Ectodermal cell (in vitro differentiated cells): Measurements from ENCODE around the gene ZNF821.
"Not testable (repeated sequence)": the region's sequence is repeated elsewhere in the genome, so short reads cannot be mapped to it uniquely, and the experiment has no call there.

Experiments
- H3K27ac ChIP-seq: 2 replicates; pipeline ENCODE4 v1.7.0; 2013; ENCODE audit warnings: mild to moderate bottlenecking, low read depth, low read length; ENCODE audit not compliant: insufficient read depth, poor library complexity, severe bottlenecking
- H3K27me3 ChIP-seq: 2 replicates; pipeline ENCODE4 v1.7.0; 2013; ENCODE audit warnings: mild to moderate bottlenecking, low read length; ENCODE audit not compliant: insufficient read depth, control insufficient read depth, poor library complexity, severe bottlenecking
- H3K36me3 ChIP-seq: one replicate; pipeline ENCODE4 v1.7.0; 2013; ENCODE audit warnings: low read length; ENCODE audit not compliant: control insufficient read depth, insufficient read depth
- H3K4me1 ChIP-seq: one replicate; pipeline ENCODE4 v1.7.0; 2013; ENCODE audit warnings: low read length; ENCODE audit not compliant: control insufficient read depth, insufficient read depth
- H3K4me3 ChIP-seq: 2 replicates; pipeline ENCODE4 v1.7.0; 2013; ENCODE audit warnings: low read depth, low read length, control low read depth; ENCODE audit not compliant: insufficient read depth
- H3K9me3 ChIP-seq: 2 replicates; pipeline ENCODE4 v1.7.0; 2013; ENCODE audit warnings: mild to moderate bottlenecking, low read length, moderate library complexity; ENCODE audit not compliant: control insufficient read depth
- WGBS, 2 experiments: methylation state at CpG; one replicate each; pipeline ENCODE4 v1.1.7; 2013; ENCODE audit warnings: missing lambda C conversion rate in 2 of 2; 5-methylcytosine and 5-hydroxymethylcytosine counted together

The ZNF821 gene

DNA sequence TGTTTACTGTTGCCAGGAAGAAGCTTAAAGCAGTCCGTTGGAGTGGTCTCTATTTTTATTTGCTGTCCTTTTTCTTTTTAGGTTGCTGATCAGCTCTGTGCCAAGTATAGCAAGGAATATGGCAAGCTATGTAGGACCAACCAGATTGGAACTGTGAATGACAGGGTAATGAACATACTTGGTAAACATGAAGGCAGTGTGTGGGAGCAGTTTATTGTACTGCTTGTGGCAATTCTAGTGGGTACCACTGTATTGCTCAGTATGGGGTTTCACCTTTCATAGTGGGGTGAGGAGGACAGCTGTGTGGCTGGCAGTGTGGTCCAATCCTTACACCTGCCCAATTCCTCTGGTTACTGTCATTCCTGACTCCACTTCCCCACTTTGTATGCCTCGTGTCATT, 36.7 kb upstream of the ZNF821 start:
- no peaks in the 10 kb centered on the region for H3K4me1 ChIP-seq
- H3K27me3 ChIP-seq = no peaks in the 10 kb centered on the region
- WGBS, 2 experiments = 94 to 96% methylated on average over 2 of the region's 2 CpGs
- H3K27ac ChIP-seq = no peak overlapping the region
- H3K4me3 ChIP-seq = no peak overlapping the region
- no peaks in the 10 kb centered on the region for H3K9me3 ChIP-seq
- peaks cover 84% of the 10 kb centered on the region for H3K36me3 ChIP-seq

DNA sequence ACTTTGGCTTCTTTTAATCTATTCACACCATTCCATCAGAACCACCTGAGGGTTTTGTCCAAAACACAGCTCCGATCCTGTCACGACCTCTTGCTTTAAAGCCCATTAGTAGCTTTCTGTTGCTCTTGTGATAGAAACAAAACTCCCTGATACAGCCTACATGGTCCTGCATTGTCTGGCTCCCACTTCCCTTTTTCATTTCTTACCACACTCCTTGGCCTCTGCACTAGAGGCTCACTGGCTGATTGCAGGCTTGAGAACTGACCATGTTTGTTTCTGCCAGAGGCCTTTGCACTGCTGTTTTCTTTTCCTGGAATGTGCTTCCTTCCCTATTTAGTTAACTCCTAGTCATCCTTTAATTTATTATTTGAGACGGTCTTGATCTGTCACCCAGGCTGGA, 35.1 kb upstream of the ZNF821 start:
- Histone ChIP-seq H3K36me3 (peaks cover 71% of the 10 kb centered on the region), H3K27me3 (no peaks in the 10 kb centered on the region), H3K4me3 (no peak overlapping the region), H3K27ac (no peak overlapping the region), H3K4me1 (no peaks in the 10 kb centered on the region), H3K9me3 (no peaks in the 10 kb centered on the region)
- WGBS, 2 experiments = 93 to 95% methylated on average over 3 of the region's 3 CpGs

DNA sequence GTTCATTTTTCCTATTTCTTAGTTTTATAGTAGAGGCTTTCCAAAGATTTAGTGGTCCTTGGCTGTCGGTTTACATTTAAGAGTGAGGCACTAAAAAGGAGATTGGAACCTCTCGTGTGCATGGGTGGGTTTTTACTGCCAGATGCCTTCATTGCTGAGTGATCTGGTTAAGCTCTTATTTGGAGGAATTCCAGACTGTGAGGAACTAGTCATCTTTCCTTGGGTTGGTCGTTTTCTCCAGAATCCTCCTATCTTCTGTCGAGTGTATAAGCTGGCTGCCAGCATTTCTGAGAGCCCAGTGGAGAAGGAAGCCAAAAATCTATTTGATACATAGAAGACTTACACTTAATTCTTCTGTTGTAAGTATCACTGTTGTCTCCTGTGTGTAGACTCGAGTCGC, 33.9 kb upstream of the ZNF821 start:
- 94 to 96% methylated on average over 6 of the region's 6 CpGs for WGBS, 2 experiments
- Histone ChIP-seq H3K27ac (no peak overlapping the region), H3K36me3 (peaks cover 60% of the 10 kb centered on the region), H3K27me3 (no peaks in the 10 kb centered on the region), H3K4me1 (no peaks in the 10 kb centered on the region), H3K9me3 (no peaks in the 10 kb centered on the region), H3K4me3 (no peak overlapping the region)

DNA sequence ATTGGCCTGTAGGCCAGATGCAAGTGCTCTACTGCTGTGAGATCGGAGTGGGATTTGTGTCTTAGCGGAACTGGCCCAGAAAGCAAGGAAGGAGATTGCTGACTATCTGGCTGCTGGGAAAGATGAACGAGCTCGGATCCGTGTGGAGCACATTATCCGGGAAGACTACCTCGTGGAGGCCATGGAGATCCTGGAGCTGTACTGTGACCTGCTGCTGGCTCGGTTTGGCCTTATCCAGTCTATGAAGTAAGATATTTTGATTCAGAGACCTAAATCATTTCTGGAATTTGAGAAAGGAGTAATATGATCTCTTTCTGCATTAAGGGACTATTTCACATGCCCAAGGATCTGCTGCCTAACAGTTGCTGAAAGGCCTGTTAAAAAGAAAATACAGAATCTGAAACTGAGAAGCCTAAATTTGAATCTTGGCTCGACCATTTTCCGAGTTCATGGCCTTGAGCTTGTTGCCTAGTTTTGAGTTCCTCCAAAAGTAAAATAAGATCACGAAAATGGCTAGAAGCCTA, 32.5 kb upstream of the ZNF821 start:
- Histone ChIP-seq H3K4me1 (no peaks in the 10 kb centered on the region), H3K27ac (no peak overlapping the region), H3K27me3 (no peaks in the 10 kb centered on the region), H3K9me3 (no peaks in the 10 kb centered on the region), H3K4me3 (no peak overlapping the region), H3K36me3 (peaks cover 46% of the 10 kb centered on the region)
- 98% methylated on average over 11 of the region's 11 CpGs for WGBS, 2 experiments

DNA sequence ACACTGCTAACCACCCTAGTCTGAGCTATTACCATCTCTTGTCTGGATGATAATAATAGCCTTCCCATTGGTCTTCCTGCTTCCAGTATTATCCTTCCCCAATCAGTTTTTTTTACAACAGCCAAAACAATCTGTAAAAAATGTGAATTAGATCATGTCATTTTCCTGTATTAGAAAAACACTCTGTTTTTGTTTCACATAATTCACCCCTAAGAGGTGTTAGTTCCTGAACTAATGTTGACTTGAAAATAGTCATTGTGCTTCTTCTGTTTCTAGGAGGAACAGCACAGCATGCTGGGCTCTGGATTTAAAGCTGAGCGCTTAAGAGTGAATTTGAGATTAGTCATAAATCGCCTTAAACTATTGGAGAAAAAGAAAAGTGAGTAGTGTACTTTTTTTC, 31.4 kb upstream of the ZNF821 start:
- Histone ChIP-seq H3K36me3 (peaks cover 36% of the 10 kb centered on the region), H3K27ac (no peak overlapping the region), H3K4me1 (no peaks in the 10 kb centered on the region), H3K9me3 (no peaks in the 10 kb centered on the region), H3K27me3 (no peaks in the 10 kb centered on the region), H3K4me3 (no peak overlapping the region)
- 95 to 100% methylated on average over 2 of the region's 2 CpGs for WGBS, 2 experiments

DNA sequence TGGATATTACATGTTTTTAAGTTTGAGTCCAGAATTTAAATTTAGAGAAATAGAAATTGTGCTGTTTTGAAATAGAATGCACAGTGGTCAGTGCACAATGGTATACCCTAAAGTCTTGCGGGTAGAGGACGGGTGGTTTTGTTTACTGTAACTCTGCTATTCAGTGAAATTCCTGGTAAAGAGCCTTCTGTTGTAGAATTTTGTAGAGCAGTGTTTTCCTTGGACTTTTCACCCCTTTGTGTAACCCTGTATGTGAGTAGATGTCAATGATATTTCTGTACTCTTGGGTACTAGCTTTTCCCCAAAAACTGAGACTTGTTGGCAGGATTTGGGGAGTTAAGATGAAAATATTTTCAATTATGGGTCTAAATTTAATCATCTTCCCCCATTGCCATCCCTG, 30.8 kb upstream of the ZNF821 start:
- H3K36me3 ChIP-seq = peaks cover 34% of the 10 kb centered on the region
- H3K9me3 ChIP-seq = no peaks in the 10 kb centered on the region
- H3K27me3 ChIP-seq = no peaks in the 10 kb centered on the region
- H3K27ac ChIP-seq = no peak overlapping the region
- no peaks in the 10 kb centered on the region for H3K4me1 ChIP-seq
- WGBS, 2 experiments = 89 to 92% methylated on average over 2 of the region's 2 CpGs
- H3K4me3 ChIP-seq = no peak overlapping the region

DNA sequence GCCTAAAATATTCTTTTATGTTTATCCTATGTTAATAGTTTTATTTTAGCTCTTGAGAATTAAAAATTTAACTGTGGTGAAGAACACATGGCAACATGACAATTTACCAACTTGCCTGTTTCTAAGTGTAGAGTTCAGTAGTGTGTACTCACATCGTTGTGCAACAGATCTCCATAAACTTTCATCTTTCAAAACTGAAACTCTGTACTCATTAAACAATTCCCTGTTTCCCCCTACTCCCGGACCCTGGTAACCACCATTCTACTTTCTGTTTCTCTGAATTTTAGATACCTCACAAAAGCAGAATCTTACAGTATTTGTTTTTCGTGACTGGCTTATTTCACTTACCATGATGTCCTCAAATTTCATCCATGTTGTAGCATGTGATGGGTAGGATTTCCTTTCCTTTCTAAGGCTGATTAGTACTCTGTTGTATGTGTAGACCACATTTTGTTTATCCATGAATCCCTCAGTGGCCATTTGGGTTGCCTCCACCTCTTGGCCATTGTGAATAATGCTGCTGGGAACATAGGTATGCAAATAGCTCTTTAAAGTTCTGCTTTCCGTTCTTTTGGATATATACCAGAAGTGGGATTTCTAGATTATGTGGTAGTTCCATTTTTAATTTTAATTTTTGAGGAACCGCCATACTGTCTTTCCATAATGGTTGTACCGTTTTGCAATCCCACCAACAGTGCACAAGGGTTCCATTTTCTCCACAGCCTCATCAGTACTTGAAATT, 28.7 kb upstream of the ZNF821 start:
- Histone ChIP-seq H3K4me3 (no peak overlapping the region), H3K36me3 (peaks cover 13% of the 10 kb centered on the region), H3K4me1 (no peaks in the 10 kb centered on the region), H3K9me3 (no peaks in the 10 kb centered on the region), H3K27me3 (no peaks in the 10 kb centered on the region), H3K27ac (no peak overlapping the region)
- 97% methylated on average over 6 of the region's 6 CpGs for WGBS, 2 experiments

DNA sequence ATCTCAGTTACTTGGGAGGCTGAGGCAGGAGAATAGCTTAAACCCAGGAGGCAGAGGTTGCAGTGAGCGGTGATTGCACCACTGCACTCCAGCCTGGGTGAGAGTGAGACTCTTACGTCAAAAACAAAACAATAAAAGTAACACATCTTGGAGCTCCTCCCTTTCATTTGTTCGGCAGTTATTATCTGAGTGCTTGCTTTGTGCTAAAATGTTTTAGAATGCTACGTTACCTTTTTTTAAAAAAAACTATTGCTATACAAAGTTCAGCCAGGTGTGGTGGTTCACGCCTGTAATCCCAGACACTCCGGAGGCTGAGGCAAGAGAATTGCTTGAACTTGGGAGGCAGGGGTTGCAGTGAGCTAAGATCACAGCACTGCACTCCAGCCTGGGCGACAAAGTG, 27.1 kb upstream of the ZNF821 start:
- H3K4me3 ChIP-seq = no peak overlapping the region
- peaks cover 3% of the 10 kb centered on the region for H3K36me3 ChIP-seq
- H3K27me3 ChIP-seq = no peaks in the 10 kb centered on the region
- H3K9me3 ChIP-seq = no peaks in the 10 kb centered on the region
- no peaks in the 10 kb centered on the region for H3K4me1 ChIP-seq
- WGBS, 2 experiments = 94 to 97% methylated on average over 7 of the region's 7 CpGs
- no peak overlapping the region for H3K27ac ChIP-seq

DNA sequence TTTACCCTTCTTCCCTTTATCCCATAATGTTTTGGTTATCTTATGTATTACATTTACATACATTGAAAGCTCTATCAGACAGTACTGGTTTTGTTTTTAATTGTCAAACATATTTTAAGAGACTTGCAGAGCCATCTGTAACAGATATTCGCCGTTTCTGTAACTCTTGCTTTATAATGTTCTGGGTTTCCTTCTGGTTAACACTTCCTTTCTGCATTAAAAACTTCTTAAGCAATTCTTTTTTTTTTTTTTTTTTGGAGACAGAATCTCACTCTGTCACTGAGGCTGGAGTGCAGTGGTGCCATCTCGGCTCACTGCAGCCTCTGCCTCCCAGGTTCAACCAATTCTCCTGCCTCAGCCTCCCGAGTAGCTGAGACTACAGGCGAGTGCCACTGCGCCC, 21.8 kb upstream of the ZNF821 start:
- not testable (repeated sequence) for H3K4me1 ChIP-seq, H3K36me3 ChIP-seq, H3K4me3 ChIP-seq, H3K27me3 ChIP-seq, H3K27ac ChIP-seq, H3K9me3 ChIP-seq
- 93 to 94% methylated on average over 6 of the region's 6 CpGs for WGBS, 2 experiments

DNA sequence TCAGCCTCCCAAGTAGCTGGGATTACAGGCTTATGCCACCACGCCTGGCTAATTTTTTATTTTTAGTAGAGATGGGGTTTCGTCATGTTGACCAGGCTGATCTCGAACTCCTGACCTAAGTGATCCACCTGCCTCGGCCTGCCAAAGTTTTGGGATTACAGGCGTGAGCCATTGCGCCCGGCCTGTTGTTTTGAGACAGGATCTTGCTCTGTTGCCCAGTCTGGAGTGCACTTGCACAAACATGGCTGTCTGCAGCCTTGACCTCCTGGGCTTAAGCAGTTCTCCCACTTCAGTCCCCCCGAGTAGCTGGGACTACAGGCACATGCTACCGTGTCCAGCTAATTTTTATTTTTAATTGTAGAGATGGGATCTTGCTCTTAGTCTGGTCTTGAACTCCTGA, 20.3 kb upstream of the ZNF821 start:
- Histone ChIP-seq H3K27ac (no peak overlapping the region), H3K9me3 (no peaks in the 10 kb centered on the region), H3K4me1 (no peaks in the 10 kb centered on the region), H3K27me3 (no peaks in the 10 kb centered on the region), H3K36me3 (no peaks in the 10 kb centered on the region), H3K4me3 (no peak overlapping the region)
- 84 to 85% methylated on average over 9 of the region's 9 CpGs for WGBS, 2 experiments
